Hematopoietic multipotent progenitor cell treated with erythropoietin and hydrocortisone succinate and interleukin-3 and kit ligand, for 4 days (in vitro differentiated cells): ENCODE measurements around the gene EGFL8.

Experiments used
- DNase-seq: peaks from one replicate; pipeline ENCODE4 v3.0.0-alpha.2; 2015

EGFL8 gene

DNA sequence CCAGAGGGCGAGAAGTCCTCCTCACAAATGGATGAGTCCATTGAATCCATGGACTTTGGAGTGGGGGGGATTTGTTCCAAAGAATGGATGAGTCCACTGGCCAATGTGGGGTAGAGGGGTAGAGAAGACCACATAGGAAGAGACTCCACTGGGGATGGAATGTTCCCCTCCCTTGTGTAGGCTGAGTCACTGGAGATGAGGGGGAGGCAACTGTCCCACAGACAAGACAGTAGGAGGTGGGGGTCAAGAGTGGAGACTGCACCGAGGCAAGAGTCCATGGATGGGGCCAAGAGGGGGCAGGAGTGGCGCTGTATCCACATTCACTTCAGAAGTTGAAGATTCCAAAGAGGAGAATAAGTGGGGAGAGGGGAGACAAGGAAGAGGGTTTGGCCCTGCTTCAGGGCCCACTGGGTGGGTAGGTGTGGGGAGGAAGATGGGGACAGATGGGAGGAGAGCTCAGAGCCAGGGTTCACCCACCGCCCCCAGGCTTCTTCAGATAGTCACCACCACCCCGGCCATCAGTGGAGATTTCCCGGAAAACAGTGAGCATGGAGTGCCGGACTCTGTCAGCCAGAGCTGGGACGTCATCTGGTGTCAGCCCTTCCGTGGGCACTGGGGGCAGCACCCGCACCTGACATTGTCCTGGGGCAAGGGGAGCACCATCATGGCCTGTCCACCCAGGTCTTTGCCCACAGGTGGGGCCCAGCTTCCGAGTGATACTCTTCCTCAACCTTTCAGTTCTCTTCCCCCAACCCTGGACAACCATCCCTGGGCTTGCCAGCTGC, 4.6 kb downstream of the EGFL8 start:
- DNase-seq, result no peak

DNA sequence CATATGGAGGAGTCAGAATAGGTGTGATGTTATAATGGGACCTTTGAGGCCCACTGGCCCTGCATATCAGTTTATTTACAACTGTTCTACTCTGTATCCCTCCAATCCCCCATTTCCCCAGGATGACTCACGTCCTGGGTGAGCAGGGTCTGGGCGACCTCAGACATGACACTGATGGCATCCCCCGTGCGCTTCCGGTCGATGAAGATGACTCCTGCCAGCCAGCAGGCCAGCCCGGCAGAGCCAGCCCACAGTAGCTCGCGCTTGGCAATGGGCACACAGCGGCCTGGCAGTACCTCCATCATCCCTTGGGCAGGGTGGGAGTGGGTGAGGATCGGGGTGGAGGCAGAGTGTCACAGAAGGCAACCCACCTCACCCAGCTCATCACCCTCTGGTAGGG, 5.9 kb downstream of the EGFL8 start:
- DNase-seq, result no peak

DNA sequence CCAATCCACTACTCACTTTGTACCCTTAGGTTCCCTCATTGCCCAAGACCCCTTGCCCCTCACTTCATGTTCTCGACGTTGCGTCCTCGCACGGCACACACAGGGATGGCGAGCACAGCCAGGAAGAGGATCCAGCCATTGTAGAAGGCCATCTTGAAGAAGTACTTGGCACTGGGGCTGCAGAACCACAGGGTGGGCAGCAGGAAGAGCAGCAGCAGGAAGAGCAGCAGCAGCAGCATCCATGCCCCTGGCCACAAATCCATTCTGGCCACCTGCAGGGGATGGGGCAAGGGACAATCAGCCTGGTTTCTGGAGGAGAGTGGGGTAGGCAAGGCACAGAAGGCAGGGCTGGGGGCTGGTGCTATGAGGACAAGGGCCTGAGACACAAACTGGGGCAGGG, 6.8 kb downstream of the EGFL8 start:
- no peak for DNase-seq

DNA sequence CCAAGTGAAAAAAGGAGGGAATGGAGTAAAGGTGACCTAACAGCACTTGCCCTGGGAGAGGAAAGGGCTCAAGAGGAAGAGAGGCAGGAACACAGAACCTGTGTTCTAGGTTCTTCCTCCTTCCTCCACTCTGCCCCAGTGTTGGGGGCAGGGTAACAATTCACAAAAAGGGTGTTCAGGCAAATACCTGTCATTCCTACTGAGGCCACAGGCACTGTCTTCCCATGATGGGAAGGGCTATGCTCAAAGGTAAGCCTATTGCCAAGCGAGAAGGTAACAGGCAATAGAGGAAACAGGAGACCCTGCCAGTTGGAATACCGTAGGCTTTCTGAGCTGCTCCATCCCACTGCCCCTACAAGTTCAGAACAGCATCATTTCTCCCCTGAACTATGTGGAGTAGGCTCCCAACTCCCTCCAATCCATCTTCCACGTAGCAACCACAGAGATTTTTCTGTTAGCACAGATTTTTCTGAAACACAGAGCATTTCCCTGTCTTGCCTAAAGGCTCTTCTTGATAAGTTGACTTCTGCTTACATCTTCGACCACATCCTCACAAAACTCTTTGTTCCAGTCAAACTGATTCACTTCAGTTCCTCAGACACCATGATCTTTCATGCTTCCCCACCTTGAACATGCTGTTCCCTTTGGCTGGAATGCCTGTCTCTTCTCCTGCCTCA, 8.8 kb downstream of the EGFL8 start:
- DNase-seq, result no peak

DNA sequence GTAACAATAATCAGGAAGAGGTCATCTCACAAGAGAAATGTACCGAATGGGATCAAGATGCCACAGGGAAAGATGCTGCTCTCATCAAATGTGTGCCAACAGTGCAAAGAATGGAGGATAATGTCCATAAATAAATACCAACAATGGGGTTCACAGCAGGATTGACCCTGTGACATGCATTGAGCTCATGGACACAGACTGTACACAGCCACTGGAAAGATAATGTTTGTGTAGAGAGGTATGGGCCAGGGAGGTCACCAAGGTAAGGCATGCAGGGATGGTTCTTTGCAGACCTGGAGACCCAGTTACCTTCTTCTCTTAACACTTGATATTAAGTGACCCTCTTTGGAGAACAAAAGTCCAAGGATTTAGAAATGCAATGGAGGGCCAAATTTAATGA, 10.0 kb downstream of the EGFL8 start:
- DNase-seq, result no peak

DNA sequence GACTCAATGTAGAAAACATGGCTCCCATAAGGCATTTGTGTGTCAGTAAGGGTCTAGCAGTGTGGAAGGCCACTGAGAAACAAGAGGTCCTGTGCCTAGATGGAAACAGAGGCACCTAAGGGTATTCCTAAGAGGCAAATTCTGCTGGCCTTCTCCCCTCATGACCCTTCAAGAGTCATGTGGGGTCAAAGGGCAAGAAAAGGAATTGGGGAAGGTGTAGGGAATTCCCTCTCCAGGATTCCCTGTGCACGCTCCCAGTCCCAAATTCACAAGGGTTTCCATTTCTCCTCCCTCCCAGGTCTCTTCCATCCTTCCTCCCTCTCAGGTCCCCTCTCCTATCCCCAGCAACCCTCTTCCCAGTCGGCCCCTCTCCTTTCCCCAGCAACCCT, 10.9 kb downstream of the EGFL8 start:
- DNase-seq, result no peak

DNA sequence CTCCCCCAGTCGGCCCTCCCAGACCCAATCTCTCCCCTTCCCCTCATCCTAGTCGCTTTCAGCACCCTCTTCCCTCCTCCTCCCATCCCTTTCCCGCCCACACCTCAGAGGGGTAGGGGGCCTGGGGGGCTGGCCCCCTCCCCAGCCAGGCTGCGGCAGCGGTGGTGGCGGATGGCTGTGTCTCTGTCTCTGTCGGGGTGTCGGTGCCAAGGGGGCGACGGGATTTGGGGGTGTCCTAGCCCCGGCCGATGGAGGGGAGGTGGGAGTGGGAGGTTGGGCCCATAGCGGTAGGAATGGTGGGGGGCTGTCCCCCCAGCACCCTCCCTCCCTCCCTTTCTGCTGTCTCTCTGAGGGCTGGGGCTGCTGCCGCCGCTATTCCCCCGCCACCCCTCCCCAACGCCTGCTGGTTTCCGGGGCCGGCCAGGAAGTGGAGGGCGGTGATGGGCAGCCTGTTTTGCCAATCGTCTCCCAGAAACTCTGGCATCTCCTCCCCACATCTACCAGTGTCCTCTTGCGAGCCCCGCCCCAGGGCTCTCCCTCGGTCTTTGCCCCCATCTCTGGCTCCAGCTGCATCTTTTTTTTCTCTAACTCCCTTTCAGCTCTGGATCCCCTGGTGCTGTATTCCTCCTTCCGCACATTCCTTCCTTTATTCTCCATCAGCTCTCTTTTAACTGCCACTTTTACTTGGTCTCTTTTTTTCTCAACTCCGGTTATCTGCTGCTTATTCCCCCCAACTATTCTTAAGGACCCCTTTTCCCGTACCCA, 11.5 kb downstream of the EGFL8 start, which contains the start of gene AGPAT1:
Gene AGPAT1, minus strand, starts transcription at position 374 of the 765 bp plus-strand sequence. CDS start 4,588 bp downstream, outside the sequence.
- peak; percentile 98 for DNase-seq

DNA sequence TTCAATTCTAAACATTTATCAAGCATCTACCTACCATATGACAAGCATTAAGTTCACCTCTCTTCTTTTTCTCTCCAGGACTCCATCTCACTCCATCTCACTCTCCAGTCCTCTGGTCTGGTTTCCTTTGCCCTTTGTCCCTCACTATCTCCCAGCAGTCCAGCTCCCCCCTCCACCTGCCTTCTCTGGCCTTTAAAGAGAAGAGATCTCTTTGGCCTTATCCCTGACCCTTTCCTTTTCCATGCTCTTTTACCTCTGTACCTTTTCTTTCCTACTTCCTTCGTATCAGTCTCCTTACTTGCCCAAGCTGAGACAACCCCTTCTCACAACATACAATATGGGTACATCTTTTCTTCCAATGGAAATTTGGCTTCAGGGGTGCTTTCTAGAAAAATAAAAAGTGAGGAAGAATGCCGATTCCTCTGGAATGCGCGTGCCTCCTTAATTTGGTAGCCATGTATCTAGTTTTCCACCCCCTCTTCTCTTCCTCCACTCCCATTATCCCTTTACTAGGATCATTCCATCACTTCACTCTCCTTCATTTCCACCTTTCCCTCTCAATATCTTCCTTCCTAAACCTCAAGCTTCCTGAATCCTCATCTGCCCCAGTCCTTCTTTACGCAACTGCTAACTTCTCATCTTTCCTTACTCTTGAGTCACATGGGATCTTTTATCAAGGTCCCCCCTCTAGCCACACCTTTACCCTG, 12.2 kb downstream of the EGFL8 start:
- no peak for DNase-seq

DNA sequence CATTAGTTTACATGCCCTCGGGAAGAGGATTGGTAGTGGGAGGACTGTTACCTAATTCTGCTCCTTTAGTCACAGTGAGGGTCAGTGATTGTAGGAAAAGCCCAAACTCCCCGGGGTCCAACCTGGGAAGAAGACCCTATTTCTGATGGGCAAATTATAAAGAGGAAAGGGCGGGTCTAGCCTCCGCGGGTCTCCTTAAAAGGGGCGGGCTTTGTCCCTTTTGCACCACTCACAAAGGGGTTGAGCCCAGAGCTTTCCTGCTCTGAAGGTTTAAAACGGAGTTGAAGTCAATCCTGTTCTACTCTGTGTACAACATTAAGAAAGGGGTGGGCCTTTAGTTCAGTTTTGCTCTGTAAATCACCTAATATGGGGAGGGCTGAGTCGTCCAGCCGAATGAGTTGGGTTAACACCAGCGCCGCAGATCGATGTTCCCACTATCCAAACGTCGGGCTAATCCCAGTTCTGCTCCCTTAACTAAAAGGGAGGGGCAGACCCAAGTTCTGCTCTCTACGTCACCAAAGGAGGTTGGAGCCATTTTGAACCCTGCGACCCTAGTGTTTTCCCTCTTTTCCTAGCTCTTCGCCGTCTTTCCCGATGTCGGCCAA, 12.9 kb downstream of the EGFL8 start:
- DNase-seq, result peak; percentile 85

DNA sequence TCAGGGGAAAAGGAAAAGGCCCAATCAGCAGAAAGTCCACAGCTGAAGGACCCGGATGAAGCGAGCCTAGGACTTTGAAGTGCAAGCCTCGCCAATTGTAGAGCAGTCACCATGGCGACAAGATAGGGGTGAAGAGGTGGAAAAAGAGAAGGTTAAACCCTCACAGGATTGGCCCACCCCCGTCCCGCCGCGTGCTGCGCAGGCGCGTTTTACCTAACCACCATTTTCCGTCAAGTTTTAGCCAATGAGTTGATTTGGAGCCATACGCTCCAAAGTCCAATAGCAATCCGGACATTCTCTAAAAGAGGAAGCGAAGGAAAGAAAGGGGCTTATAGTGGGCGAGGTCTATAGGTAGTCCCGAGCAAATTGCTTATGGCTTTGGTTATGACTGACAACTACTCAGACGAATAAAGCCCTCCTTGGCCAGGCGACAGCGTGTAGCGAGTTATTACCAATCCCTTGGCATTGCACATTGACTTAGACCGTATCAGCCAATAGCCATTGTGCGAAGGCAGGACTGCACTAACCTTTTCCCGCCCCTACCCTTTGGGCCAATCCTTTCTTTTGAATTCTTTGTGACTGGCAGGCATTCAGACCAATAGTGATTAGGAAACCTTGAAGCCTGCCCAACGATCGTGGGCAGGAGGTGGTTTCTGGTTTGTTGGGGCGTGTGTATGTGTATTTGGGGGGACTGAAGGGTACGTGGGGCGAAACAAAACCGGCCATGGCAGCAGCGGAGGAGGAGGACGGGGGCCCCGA, 13.6 kb downstream of the EGFL8 start, which contains the start of gene RNF5:
Gene RNF5, plus strand, starts transcription at position 618 of the 759 bp plus-strand sequence. Its CDS starts 107 bp downstream, at position 725.
- DNase-seq, result peak; percentile 100

DNA sequence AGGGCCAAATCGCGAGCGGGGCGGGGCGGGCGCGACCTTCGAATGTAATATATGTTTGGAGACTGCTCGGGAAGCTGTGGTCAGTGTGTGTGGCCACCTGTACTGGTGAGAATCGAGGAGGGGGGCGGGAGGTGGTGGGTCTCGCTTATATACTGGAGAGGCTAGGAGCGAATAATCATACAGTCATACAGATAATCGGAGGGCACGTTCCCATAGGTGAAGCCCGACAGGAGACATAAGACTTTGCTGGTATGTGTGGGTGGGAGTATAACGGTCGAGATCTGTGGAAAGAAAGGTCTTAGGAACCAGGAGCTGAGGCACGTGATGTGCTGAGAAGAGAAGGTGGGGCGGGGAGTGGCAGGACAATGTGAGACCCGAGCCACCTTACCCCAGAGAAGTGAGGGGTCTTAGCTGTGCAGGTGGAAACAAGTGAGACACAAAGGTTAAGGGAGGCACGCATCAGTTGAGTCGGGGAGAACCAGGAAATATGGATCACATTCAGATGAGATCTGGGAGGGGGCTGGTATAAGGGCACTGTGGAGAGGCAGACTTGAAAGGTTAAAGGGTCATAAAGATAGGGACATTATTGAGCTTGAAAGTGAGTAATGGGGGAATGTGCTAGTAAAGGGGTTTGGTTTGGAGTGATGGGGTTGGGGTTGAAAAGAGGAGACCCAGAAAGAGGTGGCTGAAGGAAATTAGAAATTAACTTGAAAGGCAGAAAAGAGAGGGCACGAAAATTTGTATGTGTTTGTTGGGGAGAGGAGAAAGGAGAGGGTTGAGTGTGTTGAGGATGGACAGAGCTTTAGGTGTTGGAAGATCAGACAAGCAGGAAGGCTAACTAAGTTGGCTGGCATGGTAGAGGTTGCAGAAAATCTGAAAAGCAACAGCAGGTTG, 14.4 kb downstream of the EGFL8 start:
- DNase-seq, result no peak

DNA sequence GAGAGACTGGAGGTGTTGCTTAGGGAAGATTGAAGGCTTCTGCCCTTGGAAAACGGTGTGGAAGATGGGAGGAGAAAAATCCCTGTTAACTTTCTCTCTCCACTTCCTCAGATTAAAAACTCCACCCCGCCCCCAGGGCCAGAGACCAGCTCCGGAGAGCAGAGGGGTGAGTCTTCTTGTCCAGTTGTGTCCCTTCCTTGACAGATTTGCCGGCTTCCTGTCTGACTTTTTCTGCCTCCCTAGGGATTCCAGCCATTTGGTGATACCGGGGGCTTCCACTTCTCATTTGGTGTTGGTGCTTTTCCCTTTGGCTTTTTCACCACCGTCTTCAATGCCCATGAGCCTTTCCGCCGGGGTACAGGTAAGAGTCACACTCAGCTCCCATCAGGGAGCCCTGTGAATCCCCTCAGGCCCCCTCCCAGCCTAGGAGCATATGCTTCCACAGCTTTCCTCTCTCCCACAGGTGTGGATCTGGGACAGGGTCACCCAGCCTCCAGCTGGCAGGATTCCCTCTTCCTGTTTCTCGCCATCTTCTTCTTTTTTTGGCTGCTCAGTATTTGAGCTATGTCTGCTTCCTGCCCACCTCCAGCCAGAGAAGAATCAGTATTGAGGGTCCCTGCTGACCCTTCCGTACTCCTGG, 15.5 kb downstream of the EGFL8 start:
- DNase-seq, result no peak

DNA sequence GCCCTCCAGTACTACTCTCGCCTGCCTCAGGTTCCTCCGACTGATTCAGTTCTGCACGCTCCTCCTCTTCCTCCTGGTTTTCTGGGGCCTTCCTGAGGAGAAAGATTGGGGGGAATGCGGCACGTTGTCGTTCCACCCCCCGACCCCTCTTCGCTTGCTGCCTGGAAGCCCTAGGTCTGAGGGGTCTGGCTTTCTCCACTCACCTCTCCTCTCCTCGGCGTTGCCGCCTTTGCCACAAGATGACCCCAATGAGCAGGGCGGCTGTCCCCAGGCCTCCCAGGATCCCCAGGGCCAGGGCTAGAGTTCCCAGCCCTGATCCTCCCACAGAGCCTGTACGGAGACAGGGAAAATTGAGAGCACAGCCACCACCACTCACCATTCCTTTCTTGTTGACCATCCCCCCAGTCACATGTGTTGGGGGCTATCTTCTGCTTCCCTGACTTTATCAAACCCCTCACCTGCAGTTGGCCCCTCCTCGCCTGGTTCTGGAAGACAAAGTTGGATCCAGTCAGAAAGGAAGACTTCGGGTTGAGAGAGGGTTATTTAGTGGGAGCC, 16.8 kb downstream of the EGFL8 start:
- no peak for DNase-seq

DNA sequence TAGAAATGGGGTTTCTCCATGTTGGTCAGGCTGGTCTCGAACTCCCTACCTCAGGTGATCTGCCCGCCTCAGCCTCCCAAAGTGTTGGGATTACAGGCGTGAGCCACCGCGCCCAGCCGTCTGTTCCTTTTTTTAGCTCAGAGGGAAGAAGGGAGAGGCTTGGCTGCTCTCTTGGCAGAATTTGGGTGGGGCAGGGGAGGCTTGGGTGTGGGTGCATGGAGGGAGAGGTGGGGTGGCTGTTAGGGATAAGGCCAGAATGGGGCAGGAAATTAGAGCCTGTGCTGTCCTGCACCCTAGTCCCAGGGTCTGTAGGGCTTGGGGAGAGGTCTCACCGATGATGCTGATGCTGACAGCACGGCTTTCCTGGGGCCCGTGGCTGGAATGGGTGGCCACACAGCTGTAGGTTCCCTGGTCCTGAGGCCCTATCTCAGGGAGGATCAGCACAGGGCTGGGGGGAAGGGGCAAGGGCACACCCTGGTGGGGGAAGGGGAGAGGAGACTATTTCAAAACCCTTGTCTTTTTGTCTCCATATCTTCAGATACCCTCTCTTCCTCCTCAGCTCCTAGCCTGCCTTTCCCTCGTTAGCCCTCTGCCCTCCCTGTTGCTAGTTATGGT, 17.6 kb downstream of the EGFL8 start:
- peak; percentile 72 for DNase-seq

DNA sequence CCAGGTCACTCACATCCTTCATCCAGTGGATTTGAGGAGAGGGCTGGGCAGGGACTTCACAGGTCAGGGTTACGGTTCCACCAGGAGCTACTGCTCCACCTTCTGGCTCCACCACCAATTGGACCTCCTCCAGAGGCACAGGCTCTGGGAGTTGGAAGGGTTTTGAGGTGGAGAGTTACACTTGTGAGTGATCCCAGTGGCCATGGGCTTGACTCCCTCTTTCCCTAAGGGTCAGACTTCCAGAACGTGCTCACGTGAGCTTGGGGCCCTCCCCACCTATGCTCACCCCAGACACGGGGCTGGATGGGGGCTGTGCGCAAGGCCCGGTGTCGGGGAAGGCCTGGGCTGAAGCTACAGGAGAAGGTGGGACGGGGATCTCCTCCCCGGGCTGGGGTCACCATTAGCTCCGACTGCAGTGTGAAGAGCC, 18.2 kb downstream of the EGFL8 start:
- no peak for DNase-seq

DNA sequence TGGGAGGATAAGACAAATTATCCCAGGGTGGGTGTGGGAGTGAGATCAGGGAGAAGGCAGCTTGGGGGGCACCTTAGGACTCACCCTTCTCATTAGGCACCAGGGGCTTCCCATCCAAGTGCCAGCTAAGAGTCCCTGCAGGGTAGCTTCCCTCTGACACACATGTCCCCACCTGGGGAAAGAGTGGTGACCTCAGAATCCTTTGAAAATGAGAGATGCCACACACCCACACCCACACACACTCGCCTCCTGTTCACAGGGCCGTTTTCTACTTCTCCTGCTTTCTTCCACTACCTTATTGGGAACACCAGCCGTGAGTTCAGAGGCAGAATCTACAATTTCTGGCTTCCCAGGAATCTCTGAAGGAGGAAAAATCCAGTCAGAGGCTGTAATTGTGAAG, 18.6 kb downstream of the EGFL8 start:
- DNase-seq, result no peak

DNA sequence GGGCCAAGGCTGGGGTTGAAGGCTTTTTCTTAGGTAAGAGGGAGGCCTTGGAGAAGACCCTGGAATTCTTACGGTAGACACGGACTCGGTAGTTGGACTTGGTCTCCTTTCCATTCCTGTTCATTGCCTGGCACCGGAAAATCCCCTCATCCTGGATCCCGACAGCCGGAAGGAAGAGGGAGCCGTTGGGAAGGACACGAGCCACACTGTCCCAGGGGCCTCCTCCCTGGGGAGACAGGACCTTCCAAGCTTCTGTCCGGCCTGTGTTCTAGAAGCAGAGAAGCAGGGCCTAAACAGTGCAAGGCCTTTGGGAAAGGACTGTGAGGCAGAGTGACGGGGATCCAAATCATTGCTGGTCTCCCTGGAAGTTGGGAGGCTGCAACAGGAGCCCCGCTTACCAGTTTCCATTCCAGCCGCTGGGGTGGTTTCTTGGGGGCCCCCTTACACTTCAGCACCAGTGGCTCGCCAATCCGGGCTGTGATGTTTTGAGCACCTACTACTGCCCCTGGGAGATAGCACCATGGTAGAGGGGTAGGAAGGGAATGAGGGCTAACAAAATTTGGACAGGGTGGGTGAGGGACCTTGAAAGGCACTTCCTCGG, 19.2 kb downstream of the EGFL8 start:
- no peak for DNase-seq

DNA sequence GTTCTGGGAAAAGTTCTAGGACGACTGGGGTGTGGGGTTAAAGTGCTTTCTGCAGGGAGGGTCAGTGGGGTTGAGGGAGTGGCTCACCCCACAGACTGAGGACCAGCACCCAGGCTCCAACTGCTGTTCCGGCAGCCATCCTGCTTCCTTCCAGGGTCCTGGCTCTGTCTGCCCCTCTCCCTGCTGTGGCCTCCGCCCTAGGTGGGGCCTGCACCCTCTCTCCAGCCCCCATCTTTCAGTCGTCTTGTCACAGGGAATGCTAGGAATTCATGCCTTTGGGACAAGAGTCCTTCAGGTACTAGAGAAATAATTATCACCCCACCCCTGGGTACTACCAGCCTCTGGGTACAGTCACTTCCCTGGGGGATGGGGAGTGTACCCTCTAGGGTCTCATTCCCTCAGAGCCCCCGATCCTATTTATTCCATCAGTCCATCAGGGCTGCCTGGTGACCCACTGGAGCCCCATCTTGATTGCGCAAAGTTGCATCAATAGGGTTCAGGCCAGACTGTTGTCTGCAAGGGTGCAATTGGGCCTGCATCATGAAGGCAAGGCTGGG, 19.8 kb downstream of the EGFL8 start, which contains the start of gene AGER:
Gene AGER, minus strand, starts transcription at position 170 of the 557 bp plus-strand sequence. Its CDS starts 31 bp downstream, at position 139.
- DNase-seq, result no peak
